Esophagus mucosa (tissue), 1 donor: ENCODE results near the gene GAB4. TPM values are rescaled to one million over a fixed set of nuclear protein-coding genes. Genes with fewer than 3 reads are reported as not detected.
A peak's percentile ranks its signal among the peaks of the same experiment; 100 is the strongest.
"Not testable (repeated sequence)": the region's sequence is repeated elsewhere in the genome, so short reads cannot be mapped to it uniquely, and the experiment has no call there.

Experiments
- ATAC-seq: fragments of 200-7000 bp; cut with Tn5 transposase; one replicate; pipeline ENCODE4 v1.9.1; 2020
- total RNA-seq: library from RNA; stranded (reverse); gene quantifications from one replicate; pipeline ENCODE4 v1.2.4, GENCODE V29; 2023
- donor health status: DM: yes; HTN: yes; CAD: no.

GAB4 gene
- total RNA-seq, 1 donor from 2014 or later = not detected

- no peak for ATAC-seq
Measured at GRCh38 chr22:16957781-16958180, 50.2 kb downstream of the GAB4 start.

- no peak for ATAC-seq
Measured at GRCh38 chr22:16956290-16956689, 51.7 kb downstream of the GAB4 start.

GRCh38 chr22:16955678-16956210 is 52.3 kb downstream of the GAB4 start:
- no peak for ATAC-seq

GRCh38 chr22:16955081-16955480 is 52.9 kb downstream of the GAB4 start:
- no peak for ATAC-seq

- ATAC-seq = no peak
Measured at GRCh38 chr22:16954060-16954403, 54.0 kb downstream of the GAB4 start.

GRCh38 chr22:16953206-16954059 is 54.6 kb downstream of the GAB4 start:
- ATAC-seq = no peak

- ATAC-seq = no peak
Measured at GRCh38 chr22:16949561-16949960, 58.5 kb downstream of the GAB4 start.

GRCh38 chr22:16937811-16938210 is 70.2 kb downstream of the GAB4 start:
- no peak for ATAC-seq

- not testable (repeated sequence) for ATAC-seq
Measured at GRCh38 chr22:16937209-16937608, 70.8 kb downstream of the GAB4 start.

GRCh38 chr22:16936625-16937024 is 71.4 kb downstream of the GAB4 start:
- ATAC-seq = no peak

GRCh38 chr22:16935209-16935608 is 72.8 kb downstream of the GAB4 start:
- ATAC-seq = no peak

- ATAC-seq = no peak
Measured at GRCh38 chr22:16933291-16934282, 74.4 kb downstream of the GAB4 start.

GRCh38 chr22:16932577-16932976 is 75.4 kb downstream of the GAB4 start:
- no peak for ATAC-seq

GRCh38 chr22:16925407-16925966 is 82.5 kb downstream of the GAB4 start:
- no peak for ATAC-seq

- ATAC-seq = no peak
Measured at GRCh38 chr22:16922706-16923105, 85.3 kb downstream of the GAB4 start.

- ATAC-seq = no peak
Measured at GRCh38 chr22:16922076-16922475, 85.9 kb downstream of the GAB4 start.

GRCh38 chr22:16917144-16918003 is 90.6 kb downstream of the GAB4 start:
- ATAC-seq = peak; percentile 47

GRCh38 chr22:16915701-16916100 is 92.3 kb downstream of the GAB4 start:
- no peak for ATAC-seq

GRCh38 chr22:16914911-16915310 is 93.1 kb downstream of the GAB4 start:
- not testable (repeated sequence) for ATAC-seq

GRCh38 chr22:16914006-16914405 is 94.0 kb downstream of the GAB4 start:
- no peak for ATAC-seq

GRCh38 chr22:16912281-16912680 is 95.7 kb downstream of the GAB4 start:
- ATAC-seq = no peak
